PC-3 (cell line): Measurements from ENCODE around the gene BAZ2B. TPM values are rescaled to one million over a fixed set of nuclear protein-coding genes. Genes with fewer than 3 reads are reported as not detected.

Experiments used
- ATAC-seq: fragments of 200-7000 bp; cut with Tn5 transposase; 2 replicates; pipeline ENCODE4 v1.9.1; 2020; ENCODE audit warnings: mild to moderate bottlenecking, moderate library complexity
- BruUV-seq: library from RNA; stranded (reverse); fragments of 400-500 nt; replicated peaks from 2 replicates; lab custom pipeline; 2021; lab: Mats Ljungman, UMichigan
- CTCF ChIA-PET: fragments of 300-600 bp; sonication (Branson Sonifier 250); formaldehyde crosslinking; loops from one replicate; lab custom pipeline; 2022; ENCODE audit warnings: antibody characterized with exemption; lab: Charles Lee
- POLR2A ChIA-PET: fragments of 300-600 bp; sonication (Branson Sonifier 250); formaldehyde crosslinking; loops from one replicate; lab custom pipeline; 2022; ENCODE audit warnings: antibody characterized with exemption; ENCODE audit not compliant: unreplicated experiment; lab: Charles Lee
- DNase-seq: peaks from one replicate; pipeline ENCODE4 v3.0.0-alpha.2; 2015
- H2AFZ ChIP-seq: fragments of 300-600 bp; sonication (generic); 2 replicates; pipeline ENCODE4 v1.6.0; 2016; ENCODE audit warnings: antibody characterized with exemption, low read length
- H3F3A ChIP-seq: fragments of 300-600 bp; sonication (generic); one replicate; pipeline ENCODE4 v1.6.0; 2017; ENCODE audit warnings: antibody characterized with exemption, low read length, control low read depth, mild to moderate bottlenecking; ENCODE audit not compliant: unreplicated experiment
- H3K27ac ChIP-seq: fragments of 300-600 bp; sonication (generic); 2 replicates; pipeline ENCODE4 v1.5.1; 2016; ENCODE audit warnings: mild to moderate bottlenecking, low read length
- H3K27me3 ChIP-seq: fragments of 300-600 bp; sonication (generic); 2 replicates; pipeline ENCODE4 v1.6.1; 2016; ENCODE audit warnings: low read length, mixed read lengths
- H3K36me3 ChIP-seq: fragments of 300-600 bp; sonication (generic); 2 replicates; pipeline ENCODE4 v1.6.1; 2016; ENCODE audit warnings: low read depth, mixed run types, low read length, mixed read lengths
- H3K4me1 ChIP-seq: fragments of 300-600 bp; sonication (generic); 2 replicates; pipeline ENCODE4 v1.5.1; 2016; ENCODE audit warnings: low read length; ENCODE audit not compliant: insufficient read depth
- H3K4me2 ChIP-seq: fragments of 300-600 bp; sonication (generic); 2 replicates; pipeline ENCODE4 v1.6.0; 2016; ENCODE audit warnings: low read length
- H3K4me3 ChIP-seq: fragments of 300-600 bp; sonication (generic); 2 replicates; pipeline ENCODE4 v1.5.1; 2016; ENCODE audit warnings: mild to moderate bottlenecking, low read length, mixed read lengths
- H3K79me2 ChIP-seq: fragments of 300-600 bp; sonication (generic); 2 replicates; pipeline ENCODE4 v1.6.1; 2017; ENCODE audit warnings: low read length, mixed read lengths
- H3K9ac ChIP-seq: fragments of 300-600 bp; sonication (generic); 2 replicates; pipeline ENCODE4 v1.6.0; 2016; ENCODE audit warnings: mild to moderate bottlenecking, low read length
- H3K9me2 ChIP-seq: fragments of 300-600 bp; sonication (generic); replicated peaks from 2 replicates; pipeline ENCODE4 v1.6.1; 2016; ENCODE audit warnings: mixed run types, low read length, mixed read lengths
- H3K9me3 ChIP-seq: fragments of 300-600 bp; sonication (generic); 2 replicates; pipeline ENCODE4 v1.6.1; 2016; ENCODE audit warnings: low read length, mixed read lengths
- H4K20me1 ChIP-seq: fragments of 300-600 bp; sonication (generic); 2 replicates; pipeline ENCODE4 v1.6.1; 2016; ENCODE audit warnings: low read length, mixed read lengths
- EZH2 ChIP-seq: fragments of 300-600 bp; sonication (generic); IDR thresholded peaks from one replicate; pipeline ENCODE4 v1.6.1; 2017; ENCODE audit warnings: antibody characterized with exemption, mild to moderate bottlenecking, low read length; ENCODE audit not compliant: unreplicated experiment
- EZH2phosphoT487 ChIP-seq: fragments of 300-600 bp; sonication (generic); IDR thresholded peaks from 2 replicates; pipeline ENCODE4 v1.6.1; 2018; ENCODE audit warnings: mild to moderate bottlenecking, antibody characterized with exemption, low read length, borderline replicate concordance
- intact Hi-C: fragments of 100-400 bp; cut with micrococcal nuclease; formaldehyde crosslinking; loops from 2 replicates; pipeline ENCODE4 v1.9.0; 2023
- total RNA-seq: library from RNA; depleted of rRNA; stranded (reverse); fragments of >200 nt; gene quantifications from 2 replicates; pipeline ENCODE4 v1.2.3, GENCODE V29; 2014
- TF ChIP-seq, protein P1 (sequence below): fragments of 300-600 bp; sonication (generic); conservative IDR thresholded peaks from 2 replicates; pipeline ENCODE4 v1.5.1; 2017; ENCODE audit warnings: antibody characterized with exemption, low read depth, mild to moderate bottlenecking, low read length

The BAZ2B gene
- total RNA-seq, 1 experiment from 2014 or later = 19.6 TPM

DNA sequence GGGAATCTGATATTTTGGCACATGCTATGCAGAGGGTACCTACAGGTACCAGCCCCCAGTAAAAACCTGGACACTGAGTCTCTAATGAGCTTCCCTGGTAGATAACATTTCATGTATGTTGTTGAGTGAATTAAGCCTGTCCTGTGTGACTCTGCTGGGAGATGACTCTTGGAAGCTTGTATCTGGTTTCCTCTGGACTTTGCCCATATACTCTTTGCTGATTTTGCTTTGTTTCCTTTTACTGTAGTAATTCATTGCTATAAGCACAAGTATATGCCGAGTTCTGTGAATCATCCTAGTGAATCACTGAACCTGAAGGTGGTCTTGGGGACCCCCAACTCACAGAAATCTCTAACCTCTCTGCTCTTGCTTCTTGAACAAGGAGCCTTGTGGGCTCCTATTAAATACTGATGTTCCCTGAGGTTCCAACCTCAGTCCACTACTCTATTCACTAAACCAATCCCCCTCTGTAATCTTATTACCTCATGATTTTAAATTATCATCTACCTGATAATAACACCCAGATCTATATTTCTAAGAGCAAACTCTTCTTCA is 235.6 kb downstream of the BAZ2B start:
- Histone ChIP-seq H3K9me2 (no peaks in the 10 kb centered on the region), H3K4me2 (no peak overlapping the region), H3K9ac (no peak overlapping the region), H3F3A (no peaks in the 10 kb centered on the region), H2AFZ (no peak overlapping the region), H3K79me2 (no peaks in the 10 kb centered on the region), H3K9me3 (no peaks in the 10 kb centered on the region), H3K36me3 (no peaks in the 10 kb centered on the region), H3K27me3 (no peaks in the 10 kb centered on the region), H3K4me1 (no peaks in the 10 kb centered on the region), H3K4me3 (no peak overlapping the region), H3K27ac (no peak overlapping the region), H4K20me1 (no peaks in the 10 kb centered on the region)
- no peak for TF ChIP-seq EZH2phosphoT487
- TF ChIP-seq, protein P1, sequence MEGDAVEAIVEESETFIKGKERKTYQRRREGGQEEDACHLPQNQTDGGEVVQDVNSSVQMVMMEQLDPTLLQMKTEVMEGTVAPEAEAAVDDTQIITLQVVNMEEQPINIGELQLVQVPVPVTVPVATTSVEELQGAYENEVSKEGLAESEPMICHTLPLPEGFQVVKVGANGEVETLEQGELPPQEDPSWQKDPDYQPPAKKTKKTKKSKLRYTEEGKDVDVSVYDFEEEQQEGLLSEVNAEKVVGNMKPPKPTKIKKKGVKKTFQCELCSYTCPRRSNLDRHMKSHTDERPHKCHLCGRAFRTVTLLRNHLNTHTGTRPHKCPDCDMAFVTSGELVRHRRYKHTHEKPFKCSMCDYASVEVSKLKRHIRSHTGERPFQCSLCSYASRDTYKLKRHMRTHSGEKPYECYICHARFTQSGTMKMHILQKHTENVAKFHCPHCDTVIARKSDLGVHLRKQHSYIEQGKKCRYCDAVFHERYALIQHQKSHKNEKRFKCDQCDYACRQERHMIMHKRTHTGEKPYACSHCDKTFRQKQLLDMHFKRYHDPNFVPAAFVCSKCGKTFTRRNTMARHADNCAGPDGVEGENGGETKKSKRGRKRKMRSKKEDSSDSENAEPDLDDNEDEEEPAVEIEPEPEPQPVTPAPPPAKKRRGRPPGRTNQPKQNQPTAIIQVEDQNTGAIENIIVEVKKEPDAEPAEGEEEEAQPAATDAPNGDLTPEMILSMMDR = no peak
- no peak for TF ChIP-seq EZH2
- DNase-seq (no peak), ATAC-seq (no peak)
- intact Hi-C loops = no loop called here
- BruUV-seq = no TSS peak
- ChIA-PET POLR2A (no interaction called here), CTCF (no interaction called here)

DNA sequence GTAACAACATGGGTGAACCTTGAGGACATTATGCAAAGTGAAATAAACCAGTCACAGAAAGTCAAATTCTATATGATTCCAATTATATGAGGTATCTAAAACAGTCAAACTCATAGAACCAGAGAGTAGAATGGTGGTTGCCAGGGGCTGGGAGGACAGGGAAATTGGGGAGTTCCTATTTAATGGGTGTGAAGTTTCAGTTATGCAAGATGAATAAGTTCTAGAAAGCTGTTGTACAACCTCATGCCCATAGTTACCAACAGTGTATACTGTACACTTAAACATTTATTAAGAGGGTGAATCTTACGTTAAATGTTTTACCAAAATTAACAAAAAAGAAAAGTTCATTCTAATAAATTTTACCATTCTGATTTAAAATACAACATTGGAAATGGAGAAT is 237.2 kb downstream of the BAZ2B start:
- no peaks in the 10 kb centered on the region for H3K36me3 ChIP-seq
- H3K4me3 ChIP-seq = no peak overlapping the region
- intact Hi-C loops = no loop called here
- H3K9me2 ChIP-seq = no peaks in the 10 kb centered on the region
- no peaks in the 10 kb centered on the region for H4K20me1 ChIP-seq
- H3K4me2 ChIP-seq = no peak overlapping the region
- H2AFZ ChIP-seq = no peak overlapping the region
- no peak for DNase-seq
- H3K27ac ChIP-seq = no peak overlapping the region
- H3K9ac ChIP-seq = no peak overlapping the region
- no peaks in the 10 kb centered on the region for H3K4me1 ChIP-seq
- no peak for ATAC-seq
- BruUV-seq = no TSS peak
- no peaks in the 10 kb centered on the region for H3K79me2 ChIP-seq
- CTCF ChIA-PET = no interaction called here
- TF ChIP-seq, protein P1 = no peak
- no peak for TF ChIP-seq EZH2phosphoT487
- TF ChIP-seq EZH2 = no peak
- no peaks in the 10 kb centered on the region for H3K27me3 ChIP-seq
- POLR2A ChIA-PET = no interaction called here
- no peaks in the 10 kb centered on the region for H3F3A ChIP-seq
- H3K9me3 ChIP-seq = no peaks in the 10 kb centered on the region

DNA sequence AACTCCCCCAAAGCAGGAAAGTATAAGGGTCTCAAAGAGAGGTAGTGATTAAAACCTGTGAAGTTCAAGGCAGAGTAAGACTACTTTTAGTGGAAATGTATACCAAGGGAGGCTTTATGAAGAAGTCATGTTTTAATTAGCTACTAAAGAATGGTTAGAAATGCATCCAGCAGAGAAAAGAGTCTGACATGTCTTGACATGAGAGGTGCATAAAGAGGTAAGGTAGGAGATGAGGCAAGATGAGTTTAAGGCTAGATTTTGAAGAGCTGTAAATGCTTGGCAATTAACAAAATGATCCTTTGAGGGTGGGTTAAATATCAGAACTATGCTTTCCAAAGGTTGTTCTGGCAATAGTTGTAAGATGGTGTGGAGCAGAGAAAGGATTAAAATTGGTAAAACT is 241.1 kb downstream of the BAZ2B start:
- Histone ChIP-seq H3K27ac (no peak overlapping the region), H4K20me1 (no peaks in the 10 kb centered on the region), H3K27me3 (no peaks in the 10 kb centered on the region), H3K4me1 (no peaks in the 10 kb centered on the region), H3K9me2 (no peaks in the 10 kb centered on the region), H3K36me3 (no peaks in the 10 kb centered on the region; the same call in 1 of the 2 replicates), H3K4me3 (no peak overlapping the region), H3K79me2 (no peaks in the 10 kb centered on the region), H3F3A (no peaks in the 10 kb centered on the region), H3K9me3 (no peaks in the 10 kb centered on the region), H3K9ac (no peak overlapping the region), H2AFZ (no peak overlapping the region), H3K4me2 (no peak overlapping the region)
- DNase-seq (no peak), ATAC-seq (no peak)
- ChIA-PET CTCF (no interaction called here), POLR2A (no interaction called here)
- TF ChIP-seq EZH2 (no peak), EZH2phosphoT487 (no peak)
- TF ChIP-seq, protein P1 = no peak
- intact Hi-C loops = no loop called here
- BruUV-seq = no TSS peak
